Calu3 (cell line): ENCODE measurements around the gene MID1. TPM values are rescaled to one million over a fixed set of nuclear protein-coding genes. Genes with fewer than 3 reads are reported as not detected.

Source experiments
- BruUV-seq: library from RNA; stranded (reverse); fragments of 400-500 nt; replicated peaks from 2 replicates; lab custom pipeline; 2021; lab: Mats Ljungman, UMichigan
- CTCF ChIA-PET: fragments of 300-600 bp; sonication (Branson Sonifier 250); formaldehyde crosslinking; loops from one replicate; lab custom pipeline; 2022; ENCODE audit warnings: antibody characterized with exemption; lab: Charles Lee
- DNase-seq: peaks from one replicate; pipeline ENCODE4 v3.0.0; 2022
- H3K27ac Mint-ChIP-seq: one replicate; pipeline ENCODE4 v1.8.0; 2022; ENCODE audit warnings: mixed read lengths; ENCODE audit not compliant: unreplicated experiment
- H3K27me3 Mint-ChIP-seq: one replicate; pipeline ENCODE4 v1.8.0; 2022; ENCODE audit warnings: mixed read lengths; ENCODE audit not compliant: unreplicated experiment
- H3K36me3 Mint-ChIP-seq: one replicate; pipeline ENCODE4 v1.8.0; 2022; ENCODE audit warnings: mild to moderate bottlenecking, moderate library complexity, mixed read lengths; ENCODE audit not compliant: insufficient read depth, unreplicated experiment
- H3K4me1 Mint-ChIP-seq: one replicate; pipeline ENCODE4 v1.8.0; 2022; ENCODE audit warnings: mild to moderate bottlenecking, low read depth, mixed read lengths; ENCODE audit not compliant: unreplicated experiment
- H3K4me3 Mint-ChIP-seq: one replicate; pipeline ENCODE4 v1.8.0; 2022; ENCODE audit warnings: mild to moderate bottlenecking, low read depth, moderate library complexity, mixed read lengths; ENCODE audit not compliant: unreplicated experiment
- H3K9me3 Mint-ChIP-seq: one replicate; pipeline ENCODE4 v1.8.0; 2022; ENCODE audit warnings: low read depth, mixed read lengths; ENCODE audit not compliant: unreplicated experiment
- intact Hi-C: fragments of 100-400 bp; cut with micrococcal nuclease; formaldehyde crosslinking; loops from one replicate; pipeline ENCODE4 v1.10.0; 2022; ENCODE audit not compliant: unreplicated experiment
- total RNA-seq: library from RNA; stranded (reverse); gene quantifications from 2 replicates; pipeline ENCODE4 v1.2.3, GENCODE V29; 2022
- TF ChIP-seq, protein P1 (sequence below): fragments of 200-600 bp; IDR thresholded peaks from one replicate; pipeline ENCODE4 v1.8.0; 2022; ENCODE audit warnings: antibody characterized with exemption; ENCODE audit not compliant: unreplicated experiment

The MID1 gene
- total RNA-seq, 1 experiment from 2014 or later, result 85.6 TPM

- peaks cover 14% of the 10 kb centered on the region for H3K4me1 Mint-ChIP-seq
- intact Hi-C loops, result no loop called here
- CTCF ChIA-PET, result no interaction called here
- no peak for DNase-seq
- H3K27ac Mint-ChIP-seq, result no peak overlapping the region
- TF ChIP-seq, protein P1, sequence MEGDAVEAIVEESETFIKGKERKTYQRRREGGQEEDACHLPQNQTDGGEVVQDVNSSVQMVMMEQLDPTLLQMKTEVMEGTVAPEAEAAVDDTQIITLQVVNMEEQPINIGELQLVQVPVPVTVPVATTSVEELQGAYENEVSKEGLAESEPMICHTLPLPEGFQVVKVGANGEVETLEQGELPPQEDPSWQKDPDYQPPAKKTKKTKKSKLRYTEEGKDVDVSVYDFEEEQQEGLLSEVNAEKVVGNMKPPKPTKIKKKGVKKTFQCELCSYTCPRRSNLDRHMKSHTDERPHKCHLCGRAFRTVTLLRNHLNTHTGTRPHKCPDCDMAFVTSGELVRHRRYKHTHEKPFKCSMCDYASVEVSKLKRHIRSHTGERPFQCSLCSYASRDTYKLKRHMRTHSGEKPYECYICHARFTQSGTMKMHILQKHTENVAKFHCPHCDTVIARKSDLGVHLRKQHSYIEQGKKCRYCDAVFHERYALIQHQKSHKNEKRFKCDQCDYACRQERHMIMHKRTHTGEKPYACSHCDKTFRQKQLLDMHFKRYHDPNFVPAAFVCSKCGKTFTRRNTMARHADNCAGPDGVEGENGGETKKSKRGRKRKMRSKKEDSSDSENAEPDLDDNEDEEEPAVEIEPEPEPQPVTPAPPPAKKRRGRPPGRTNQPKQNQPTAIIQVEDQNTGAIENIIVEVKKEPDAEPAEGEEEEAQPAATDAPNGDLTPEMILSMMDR, result no peak
- no peak overlapping the region for H3K4me3 Mint-ChIP-seq
- H3K9me3 Mint-ChIP-seq, result peaks cover 2% of the 10 kb centered on the region
- no TSS peak for BruUV-seq
- H3K27me3 Mint-ChIP-seq, result no peaks in the 10 kb centered on the region
- H3K36me3 Mint-ChIP-seq, result peaks cover 21% of the 10 kb centered on the region
Observed at GRCh38 chrX:10444204-10444603, 176.2 kb downstream of the MID1 start.

DNA sequence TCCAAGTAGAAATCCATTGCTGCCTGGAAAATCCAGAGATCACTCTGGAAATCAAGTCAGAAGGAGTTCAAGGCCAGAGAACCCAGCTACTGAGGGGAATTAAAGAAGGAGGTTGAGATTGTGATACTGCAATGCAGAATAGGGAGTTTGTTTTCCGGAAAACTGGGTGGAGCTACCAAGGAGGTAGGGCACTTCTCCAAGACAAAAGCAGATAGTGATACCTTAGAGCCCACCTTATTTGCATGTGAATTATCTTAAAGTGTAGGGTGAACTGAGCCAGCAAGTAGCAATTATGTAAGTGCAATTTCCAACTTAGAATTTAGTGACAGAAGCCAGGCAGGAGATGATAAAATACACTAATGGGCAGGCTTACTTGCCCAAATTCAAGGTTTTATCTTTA lies 178.9 kb downstream of the MID1 start:
- Mint-ChIP-seq H3K9me3 (peaks cover 2% of the 10 kb centered on the region), H3K27me3 (no peaks in the 10 kb centered on the region), H3K4me1 (no peaks in the 10 kb centered on the region), H3K4me3 (no peak overlapping the region), H3K36me3 (peaks cover 5% of the 10 kb centered on the region), H3K27ac (no peak overlapping the region)
- TF ChIP-seq, protein P1, result no peak
- DNase-seq, result no peak
- no TSS peak for BruUV-seq
- CTCF ChIA-PET, result no interaction called here
- intact Hi-C loops, result no loop called here

- Mint-ChIP-seq H3K27me3 (no peaks in the 10 kb centered on the region), H3K9me3 (no peaks in the 10 kb centered on the region)
- no TSS peak for BruUV-seq
Observed at GRCh38 chrX:10433296-10433965, 187.0 kb downstream of the MID1 start.

DNA sequence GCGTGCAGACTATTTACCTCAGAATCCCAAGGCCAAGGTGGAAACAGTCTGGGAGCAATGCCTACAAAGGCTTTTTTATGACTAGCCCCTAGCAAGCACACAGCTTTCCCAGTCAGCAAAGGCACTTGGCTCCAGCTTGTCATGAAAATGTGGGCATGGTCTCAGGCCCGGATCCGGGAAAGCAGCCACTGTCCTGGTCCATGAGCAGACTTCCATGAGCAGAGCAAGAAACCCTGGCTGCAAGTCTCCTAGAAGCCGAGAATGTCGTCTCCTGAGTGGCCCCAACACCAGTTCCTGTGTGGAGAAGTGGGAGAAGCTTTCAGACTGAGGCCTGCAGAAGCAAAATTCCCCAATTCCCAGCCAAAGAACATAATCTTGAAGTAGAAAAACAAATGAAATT lies 190.5 kb downstream of the MID1 start:
- Mint-ChIP-seq H3K9me3 (no peaks in the 10 kb centered on the region), H3K4me3 (no peak overlapping the region), H3K4me1 (peaks cover 7% of the 10 kb centered on the region), H3K27me3 (no peaks in the 10 kb centered on the region), H3K27ac (no peak overlapping the region), H3K36me3 (no peaks in the 10 kb centered on the region)
- no peak for DNase-seq
- TF ChIP-seq, protein P1, result no peak
- no TSS peak for BruUV-seq
- intact Hi-C loops, result no loop called here
- CTCF ChIA-PET, result no interaction called here

More at GRCh38 chrX:10433296-10433965, 187.0 kb downstream of the MID1 start:
- Mint-ChIP-seq H3K27ac (no peak overlapping the region), H3K36me3 (no peaks in the 10 kb centered on the region), H3K4me1 (no peaks in the 10 kb centered on the region), H3K4me3 (no peak overlapping the region)
- intact Hi-C loops, result no loop called here
- no peak for DNase-seq
- TF ChIP-seq, protein P1, result no peak
- CTCF ChIA-PET, result no interaction called here
